HepG2 (cell line): ENCODE measurements around the gene MAPK8. TPM values are rescaled to one million over a fixed set of nuclear protein-coding genes. Genes with fewer than 3 reads are reported as not detected.

ENCODE experiments used
- ATAC-seq: fragments of 200-7000 bp; cut with Tn5 transposase; 3 replicates; pipeline ENCODE4 v1.9.1; 2020; ENCODE audit warnings: mild to moderate bottlenecking, moderate library complexity
- BruUV-seq: library from RNA; stranded (reverse); fragments of 400-500 nt; replicated peaks from 2 replicates; lab custom pipeline; 2021; lab: Mats Ljungman, UMichigan
- CTCF ChIA-PET: fragments of 300-600 bp; formaldehyde crosslinking; extraction: SDS; loops from one replicate; lab custom pipeline; 2021; ENCODE audit warnings: low total read pairs, inconsistent platforms, low intra/inter-chr PET ratio; lab: Yijun Ruan, JAX
- POLR2A ChIA-PET: fragments of 350-600 bp; sonication (Branson Sonifier 250); formaldehyde crosslinking; loops from one replicate; lab custom pipeline; 2020; ENCODE audit warnings: antibody characterized with exemption, inconsistent platforms; lab: Yijun Ruan, JAX
- DNase-seq: peaks from one replicate; pipeline ENCODE4 v3.0.0-alpha.2; 2015; ENCODE audit warnings: low spot score
- FAIRE-seq: peaks from 3 replicates; lab custom pipeline; 2011; peaks lifted over from hg19 to GRCh38; lab: Jason Lieb, UNC
- H2AFZ ChIP-seq: one replicate; pipeline ENCODE4 v1.6.1; 2011; ENCODE audit warnings: low read length, inconsistent platforms
- H3K27ac ChIP-seq: fragments of 300-600 bp; 3 replicates; pipeline ENCODE4 v1.8.0; 2011; ENCODE audit warnings: mixed run types, mild to moderate bottlenecking, mixed read lengths, low read length, inconsistent platforms; ENCODE audit not compliant: insufficient read depth; ENCODE audit errors: extremely low read length
- H3K27me3 ChIP-seq, 2 experiments: fragments of 200-600 bp in 1 of 2; 2 replicates in 1 of 2; 3 replicates in 1 of 2; pipeline versions ENCODE4 v1.6.0 to v1.8.0; 2011; ENCODE audit warnings: low read length in 2 of 2, mild to moderate bottlenecking in 2 of 2, moderate library complexity in 2 of 2, inconsistent platforms in 1 of 2; ENCODE audit not compliant: insufficient read depth in 2 of 2, control insufficient read depth in 1 of 2
- H3K36me3 ChIP-seq, 2 experiments: fragments of 200-600 bp in 1 of 2; replicated peaks in 1 of 2; 2 replicates in 1 of 2; 3 replicates in 1 of 2; pipeline versions ENCODE4 v1.5.1 to v1.8.0; 2011; ENCODE audit warnings: low read length in 2 of 2, inconsistent platforms in 1 of 2; ENCODE audit not compliant: insufficient read depth in 2 of 2, control insufficient read depth in 1 of 2
- H3K4me1 ChIP-seq: 2 replicates; pipeline ENCODE4 v1.5.1; 2012; ENCODE audit warnings: low read length, inconsistent platforms; ENCODE audit not compliant: insufficient read depth
- H3K4me2 ChIP-seq: 2 replicates; pipeline ENCODE4 v1.6.0; 2011; ENCODE audit warnings: low read depth, low read length, inconsistent platforms
- H3K4me3 ChIP-seq, 3 experiments: fragments of 200-600 bp in 1 of 3; sonication (generic), shearing (Covaris generic) in 1 of 3; replicated peaks in 1 of 3; 2 replicates each; pipeline ENCODE4 v1.5.1; 2011 to 2016; ENCODE audit warnings: low read length in 3 of 3, inconsistent platforms in 2 of 3, low read depth in 2 of 3, mild to moderate bottlenecking in 2 of 3, control low read depth in 1 of 3, mixed read lengths in 1 of 3; ENCODE audit not compliant: insufficient read depth in 1 of 3
- H3K79me2 ChIP-seq: one replicate; pipeline ENCODE4 v1.6.1; 2011; ENCODE audit warnings: low read length, inconsistent platforms; ENCODE audit not compliant: insufficient read depth
- H3K9ac ChIP-seq: 2 replicates; pipeline ENCODE4 v1.6.0; 2011; ENCODE audit warnings: mild to moderate bottlenecking, low read depth, low read length, inconsistent platforms; ENCODE audit not compliant: insufficient read depth
- H3K9me3 ChIP-seq: 2 replicates; pipeline ENCODE4 v1.5.1; 2012; ENCODE audit warnings: mild to moderate bottlenecking, low read length
- H4K20me1 ChIP-seq: 2 replicates; pipeline ENCODE4 v1.6.0; 2011; ENCODE audit warnings: inconsistent platforms, mild to moderate bottlenecking, low read length, moderate library complexity; ENCODE audit not compliant: insufficient read depth
- ATAD3A ChIP-seq: sonication (generic); formaldehyde crosslinking; IDR thresholded peaks from 2 replicates; pipeline ENCODE4 v1.4.0; 2020; ENCODE audit warnings: missing genetic modification reagents
- DMTF1 ChIP-seq: sonication (generic); formaldehyde crosslinking; IDR thresholded peaks from 2 replicates; pipeline ENCODE4 v1.4.0; 2020; ENCODE audit warnings: mild to moderate bottlenecking, missing genetic modification reagents
- ELF1 ChIP-seq: sonication (generic); formaldehyde crosslinking; IDR thresholded peaks from 2 replicates; pipeline ENCODE4 v1.4.0; 2020; ENCODE audit warnings: missing genetic modification reagents
- FOXO4 ChIP-seq: sonication (generic); formaldehyde crosslinking; conservative IDR thresholded peaks from 2 replicates; pipeline ENCODE4 v1.8.1; 2023; ENCODE audit warnings: missing genetic modification reagents
- GLMP ChIP-seq: sonication (generic); formaldehyde crosslinking; IDR thresholded peaks from 2 replicates; pipeline ENCODE4 v1.9.0; 2021; ENCODE audit warnings: missing genetic modification reagents, mild to moderate bottlenecking, borderline replicate concordance
- HDAC6 ChIP-seq: fragments of 200-600 bp; sonication (generic); IDR thresholded peaks from 2 replicates; pipeline ENCODE4 v1.7.0; 2017; ENCODE audit warnings: mild to moderate bottlenecking, antibody characterized with exemption, low read length, low read depth
- MTA3 ChIP-seq: sonication (generic); formaldehyde crosslinking; IDR thresholded peaks from 2 replicates; pipeline ENCODE4 v1.4.0; 2020; ENCODE audit warnings: missing genetic modification reagents
- NFKB2 ChIP-seq: sonication (generic); formaldehyde crosslinking; IDR thresholded peaks from 2 replicates; pipeline ENCODE4 v1.4.0; 2020; ENCODE audit warnings: missing genetic modification reagents, borderline replicate concordance
- SIN3B ChIP-seq: fragments of 150-350 bp; IDR thresholded peaks from 2 replicates; pipeline ENCODE4 v1.6.1; 2014; ENCODE audit warnings: low read length
- SMAD9 ChIP-seq: sonication (generic); formaldehyde crosslinking; IDR thresholded peaks from 2 replicates; pipeline ENCODE4 v1.5.1; 2020; ENCODE audit warnings: mild to moderate bottlenecking, missing genetic modification reagents
- SRSF9 ChIP-seq: fragments of 200-400 bp; formaldehyde crosslinking; IDR thresholded peaks from 2 replicates; pipeline ENCODE4 v1.6.1; 2018; ENCODE audit warnings: borderline replicate concordance, mild to moderate bottlenecking, low read depth, low read length; ENCODE audit not compliant: insufficient read depth, poor library complexity, severe bottlenecking
- ZFP91 ChIP-seq: sonication (generic); formaldehyde crosslinking; IDR thresholded peaks from 2 replicates; pipeline ENCODE4 v1.9.0; 2022; ENCODE audit warnings: missing genetic modification reagents, mild to moderate bottlenecking, borderline replicate concordance
- ZMAT5 ChIP-seq: sonication (generic); formaldehyde crosslinking; IDR thresholded peaks from 2 replicates; pipeline ENCODE4 v1.5.0; 2020; ENCODE audit warnings: mild to moderate bottlenecking, low read depth, missing genetic modification reagents, borderline replicate concordance
- ZNF18 ChIP-seq: sonication (generic); formaldehyde crosslinking; IDR thresholded peaks from 2 replicates; pipeline ENCODE4 v1.8.0; 2022; ENCODE audit warnings: mild to moderate bottlenecking, missing genetic modification reagents; ENCODE audit not compliant: insufficient replicate concordance
- WGBS: methylation state at CpG from one replicate; pipeline ENCODE4 v1.1.6; 2017; ENCODE audit warnings: low lambda C conversion rate; 5-methylcytosine and 5-hydroxymethylcytosine counted together
- in situ Hi-C: cut with HindIII; loops from 2 replicates; pipeline ENCODE4 v1.10.0; 2017; ENCODE audit warnings: low pct_unique_long_range_greater_than_20kb; ENCODE audit not compliant: extremely low pct_ligation_motif_present
- intact Hi-C: fragments of 100-400 bp; cut with micrococcal nuclease; formaldehyde crosslinking; loops from one replicate; pipeline ENCODE4 v1.10.0; 2022; ENCODE audit not compliant: unreplicated experiment
- polyA plus RNA-seq, 8 experiments: library from polyadenylated mRNA; depleted of rRNA in 3 of 8; stranded (reverse) in 7 of 8; unstranded in 1 of 8; fragments of >200 nt; fragmentation: Illumina TruSeq in 4 of 8; extraction: Trizol in 4 of 8; gene quantifications; 2 replicates each; pipeline versions ENCODE4 v1.2.1 to v1.2.3, GENCODE V29; 2011 to 2016; ENCODE audit warnings: low read depth in 4 of 8, missing spikeins in 1 of 8, mixed read lengths in 1 of 8; ENCODE audit not compliant: insufficient read depth in 1 of 8
- total RNA-seq, 5 experiments: library from RNA; depleted of rRNA; stranded (reverse); fragments of >200 nt; fragmentation: Illumina TruSeq; extraction: Trizol; gene quantifications; 2 replicates each; pipeline ENCODE4 v1.2.3, GENCODE V29; 2016; ENCODE audit warnings: low read depth in 1 of 5

MAPK8 gene
- total and polyA plus RNA-seq, 2 of the 13 experiments (the other 11 are each of a cell fraction or from before 2014, with no cell fraction given): 41.6 to 47.3 TPM

- TF ChIP-seq DMTF1: no peak
- no peak for TF ChIP-seq FOXO4 (CRISPR knock-in tag)
- TF ChIP-seq ZFP91: no peak
- no peak for TF ChIP-seq MTA3
- no peak for TF ChIP-seq ZMAT5 (CRISPR knock-in tag)
- no peak for TF ChIP-seq SMAD9
- TF ChIP-seq ELF1 (CRISPR knock-in tag): no peak
- no peak for TF ChIP-seq HDAC6
- no peak for TF ChIP-seq SIN3B
- TF ChIP-seq GLMP (CRISPR knock-in tag): no peak
- no peak for TF ChIP-seq NFKB2 (CRISPR knock-in tag)
- TF ChIP-seq SRSF9: no peak
- no peak for TF ChIP-seq ATAD3A (CRISPR knock-in tag)
- TF ChIP-seq ZNF18 (CRISPR knock-in tag): no peak
These were observed 156.1 kb downstream of the MAPK8 start for GRCh38 chr10:48462482-48463020.

More at GRCh38 chr10:48462482-48463020, 156.1 kb downstream of the MAPK8 start:
- DNase-seq (no peak), FAIRE-seq (no peak), ATAC-seq (no peak)
- Histone ChIP-seq H3K27ac (no peak overlapping the region), H3K36me3 (no peaks in the 10 kb centered on the region), H3K79me2 (no peaks in the 10 kb centered on the region), H3K27me3 (0 out of 5 replicates have a peak, but pooled peaks cover 0 to 2% of the 10 kb centered on the region in 2 experiments), H3K9ac (no peak overlapping the region), H3K9me3 (no peaks in the 10 kb centered on the region), H4K20me1 (no peaks in the 10 kb centered on the region), H3K4me3 (no peak overlapping the region), H3K4me1 (no peaks in the 10 kb centered on the region), H2AFZ (no peak overlapping the region), H3K4me2 (no peak overlapping the region)
- no TSS peak for BruUV-seq
- WGBS: 50% methylated on average over 3 of the region's 5 CpGs
- intact Hi-C loops: no loop called here
- in situ Hi-C loops: no loop called here
- CTCF ChIA-PET: no interaction called here
- POLR2A ChIA-PET: interaction anchor here (1.0 kb wide), 1 partner anchor 10 kb away, joined by 3 read pairs; no protein-coding TSS in a partner anchor
